Measurements from ENCODE around the gene TAMALIN. TPM values are rescaled to one million over a fixed set of nuclear protein-coding genes. Genes with fewer than 3 reads are reported as not detected.

Gene TAMALIN
- total RNA-seq, 1 experiment from 2014 or later = 1.2 TPM

- Histone ChIP-seq H3K27me3 (ENCODE audit: insufficient read depth, low read length) (no peaks in the 10 kb centered on the region; the same call in 1 of the 2 replicates), H3K27ac (ENCODE audit: insufficient read length, low read depth, low read length) (no peak overlapping the region), H3K23ac (ENCODE audit: insufficient read length, low read depth, low read length) (no peak overlapping the region), H3K18ac (ENCODE audit: insufficient read length, low read depth, low read length) (peak overlapping the region; percentile 54), H2BK120ac (ENCODE audit: low read depth, low read length, poor library complexity, severe bottlenecking) (no peak overlapping the region), H3T11ph (ENCODE audit: low read length) (no peak overlapping the region), H2AK5ac (ENCODE audit: insufficient read length, low read length) (no peak overlapping the region), H3K9ac (ENCODE audit: extremely low read depth, insufficient read length, low read length) (no peak overlapping the region), H2BK5ac (ENCODE audit: insufficient read length, low read length) (no peak overlapping the region), H4K20me1 (ENCODE audit: control insufficient read depth, insufficient read depth, insufficient read length) (no peaks in the 10 kb centered on the region), H2BK12ac (ENCODE audit: insufficient read length, low read depth, low read length) (no peak overlapping the region), H3K14ac (ENCODE audit: insufficient read depth, low read length) (peak overlapping the region; percentile 84; the same call in 1 of the 2 replicates), H2BK20ac (ENCODE audit: low read depth, low read length, poor library complexity, severe bottlenecking) (no peak overlapping the region), H4K5ac (ENCODE audit: insufficient read length, low read depth, low read length) (no peak overlapping the region), H4K91ac (ENCODE audit: insufficient read length, low read depth, low read length) (no peak overlapping the region), H3K79me1 (ENCODE audit: insufficient read depth, low read depth, low read length, poor library complexity, severe bottlenecking) (no peaks in the 10 kb centered on the region), H2BK15ac (ENCODE audit: low read depth, low read length) (no peak overlapping the region), H4K8ac (replicated peaks; ENCODE audit: insufficient read length, low read depth, low read length) (no peak overlapping the region), H2AFZ (ENCODE audit: low read length) (no peak overlapping the region), H3K9me3 (ENCODE audit: control insufficient read depth, low read depth, low read length) (no peaks in the 10 kb centered on the region), H3K79me2 (ENCODE audit: insufficient read depth, low read length) (no peaks in the 10 kb centered on the region), H3K56ac (ENCODE audit: insufficient read length, low read depth, low read length) (no peak overlapping the region), H3K23me2 (ENCODE audit: insufficient read length, low read depth, low read length, poor library complexity, severe bottlenecking) (peaks cover 6% of the 10 kb centered on the region), H3K4ac (ENCODE audit: low read depth, low read length) (no peak overlapping the region; the same call in 1 of the 2 replicates), H3K4me2 (ENCODE audit: insufficient read depth, insufficient read length, low read length) (no peak overlapping the region), H3K4me1 (ENCODE audit: insufficient read depth, low read length) (peaks cover 2% of the 10 kb centered on the region; the same call in 1 of the 2 replicates)
- Mint-ChIP-seq H3K27me3 (ENCODE audit: low read depth) (peaks cover 34% of the 10 kb centered on the region), H3K36me3 (ENCODE audit: insufficient read depth in 1 of 3, low read depth in 3 of 3) (no peaks in the 10 kb centered on the region; a peak in 1 of 7 replicates), H3K27ac (peak overlapping the region in 2 of 3 experiments; percentile 51 to 77; a peak in 3 of 7 replicates), H3K4me1 (peaks cover 26 to 41% of the 10 kb centered on the region in 2 experiments), H3K9me3 (no peaks in the 10 kb centered on the region; a peak in 1 of 5 replicates), H3K4me3 (no peak overlapping the region; a peak in 1 of 5 replicates)
- peak; percentile 95 for DNase-seq
- WGBS (ENCODE audit: extremely low coverage, insufficient read length, low lambda C conversion rate) = no CpG with 5 or more reads among the region's 4 CpGs
- no peak for TF ChIP-seq CTCF (conservative IDR thresholded peaks at IDR 0.05)
Measured at GRCh38 chr12:52029685-52030084, 22.9 kb downstream of the TAMALIN start.
